K562 treated with DMSO at 1 percent for 24 hours (cell line): ENCODE measurements around the gene FOXG1. TPM values are rescaled to one million over a fixed set of nuclear protein-coding genes. Genes with fewer than 3 reads are reported as not detected.

Source experiments
- total RNA-seq: library from RNA; unstranded; fragments of 300-600 nt; gene quantifications from 2 replicates; pipeline ENCODE4 v1.2.3, GENCODE V29; 2022; ENCODE audit warnings: low read depth; ENCODE audit not compliant: insufficient read depth

The FOXG1 gene
- 4.4 and 5.0 TPM in 2 replicates for total RNA-seq

GRCh38 chr14:28766469-28766955 is at the start of gene FOXG1:
Gene FOXG1 (plus strand): TSS chr14:28766787. CDS start chr14:28767280, 493 bp downstream.

